GM12892 (cell line): ENCODE data around the gene TNFAIP1.

ENCODE experiments used
- POLR2A ChIP-seq: IDR thresholded peaks from 2 replicates; pipeline ENCODE4 v1.6.1; 2011; ENCODE audit warnings: low read depth, low read length, control low read depth
- TAF1 ChIP-seq: IDR thresholded peaks from 2 replicates; pipeline ENCODE4 v1.6.1; 2011; ENCODE audit warnings: low read depth, mild to moderate bottlenecking, control low read depth, low read length, borderline replicate concordance

DNA sequence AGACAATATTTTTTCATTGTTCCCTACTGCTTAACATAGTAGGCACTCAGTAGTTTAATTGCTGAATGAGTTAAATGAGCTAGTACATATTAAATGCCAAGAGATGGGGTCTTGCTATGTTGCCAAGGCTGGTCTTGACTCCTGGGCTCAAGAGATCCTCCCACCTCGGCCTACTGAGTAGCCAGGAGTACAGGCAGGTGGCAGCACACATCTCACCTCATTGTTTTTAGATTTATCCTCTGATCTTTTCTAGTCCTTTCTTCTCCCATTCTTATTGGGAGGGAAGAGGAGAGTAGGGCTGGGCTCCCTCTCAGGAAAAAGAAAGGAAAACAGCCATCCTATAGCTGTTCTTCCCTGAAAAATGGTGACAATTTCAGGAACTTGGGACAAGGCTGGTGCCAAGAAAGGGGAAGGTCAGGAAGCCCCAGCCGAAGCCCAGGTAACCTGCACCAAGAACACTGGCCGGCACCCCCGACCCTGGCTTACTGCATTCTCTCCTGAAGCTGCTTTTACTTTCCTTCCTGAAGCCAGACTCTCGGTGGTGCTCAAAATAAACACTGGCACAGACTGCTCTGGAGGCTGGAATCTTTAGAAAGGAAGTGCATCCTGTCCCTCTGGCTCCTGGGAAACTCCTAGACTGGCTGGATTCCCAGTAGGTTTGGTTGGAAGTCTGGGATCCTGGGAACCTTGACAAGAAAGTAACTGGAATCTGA lies 2.7 kb downstream of the TNFAIP1 start:
- no peak for TF ChIP-seq TAF1
- no peak for TF ChIP-seq POLR2A
